HG02798 (cell line): Measurements from ENCODE around the gene OR51S1.
"Not testable (repeated sequence)": the region's sequence is repeated elsewhere in the genome, so short reads cannot be mapped to it uniquely, and the experiment has no call there.

Source experiments
- ATAC-seq: cut with Tn5 transposase; IDR thresholded peaks from one replicate; pipeline ENCODE4 v1.9.1; 2021; ENCODE audit warnings: mild to moderate bottlenecking; ENCODE audit not compliant: unreplicated experiment, poor library complexity

Gene OR51S1

GRCh38 chr11:4809246-4809645, 39.8 kb downstream of the OR51S1 start:
- no peak for ATAC-seq

GRCh38 chr11:4808476-4808875, 40.5 kb downstream of the OR51S1 start:
- no peak for ATAC-seq

DNA sequence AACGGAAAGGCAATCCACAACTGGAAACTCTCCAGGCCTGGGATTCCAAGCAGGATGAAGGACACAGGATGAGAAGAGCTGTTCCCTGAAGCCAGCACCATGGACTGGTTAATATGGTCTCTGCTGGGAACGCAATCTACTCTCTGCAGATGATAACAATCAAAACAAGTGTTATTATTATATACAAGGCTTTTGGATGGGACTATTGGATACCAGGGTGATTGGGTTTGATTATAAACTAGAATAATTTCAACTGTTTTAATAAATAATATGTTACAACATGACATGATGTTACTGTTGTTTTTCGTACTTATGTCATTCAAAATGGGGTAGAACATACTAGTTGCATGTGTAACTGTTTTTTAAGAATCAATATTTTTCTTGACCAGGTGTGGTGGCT, 44.7 kb downstream of the OR51S1 start, which contains the start of gene OR52R1:
Gene OR52R1 (minus strand): TSS at position 101 of the 400 bp plus-strand sequence. CDS start 0 bp downstream, at position 101.
- ATAC-seq = no peak

DNA sequence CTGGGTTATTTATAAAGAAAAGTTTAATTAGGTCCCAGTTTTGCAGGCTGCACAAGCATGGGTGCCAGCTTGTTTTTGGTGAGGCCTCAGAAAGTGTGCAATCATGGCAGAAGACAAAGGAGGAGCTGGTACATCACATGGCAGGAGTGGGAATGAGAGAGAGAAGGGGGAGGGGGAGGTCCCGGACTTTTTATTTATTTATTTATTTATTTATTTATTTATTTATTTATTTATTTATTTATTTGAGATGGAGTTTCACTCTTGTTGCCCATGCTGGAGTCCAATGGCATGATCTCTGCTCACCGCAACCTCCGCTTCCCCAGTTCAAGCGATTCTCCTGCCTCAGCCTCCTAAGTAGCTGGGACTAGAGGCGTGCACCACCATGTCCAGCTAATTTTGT, 47.7 kb downstream of the OR51S1 start:
- ATAC-seq = not testable (repeated sequence)

DNA sequence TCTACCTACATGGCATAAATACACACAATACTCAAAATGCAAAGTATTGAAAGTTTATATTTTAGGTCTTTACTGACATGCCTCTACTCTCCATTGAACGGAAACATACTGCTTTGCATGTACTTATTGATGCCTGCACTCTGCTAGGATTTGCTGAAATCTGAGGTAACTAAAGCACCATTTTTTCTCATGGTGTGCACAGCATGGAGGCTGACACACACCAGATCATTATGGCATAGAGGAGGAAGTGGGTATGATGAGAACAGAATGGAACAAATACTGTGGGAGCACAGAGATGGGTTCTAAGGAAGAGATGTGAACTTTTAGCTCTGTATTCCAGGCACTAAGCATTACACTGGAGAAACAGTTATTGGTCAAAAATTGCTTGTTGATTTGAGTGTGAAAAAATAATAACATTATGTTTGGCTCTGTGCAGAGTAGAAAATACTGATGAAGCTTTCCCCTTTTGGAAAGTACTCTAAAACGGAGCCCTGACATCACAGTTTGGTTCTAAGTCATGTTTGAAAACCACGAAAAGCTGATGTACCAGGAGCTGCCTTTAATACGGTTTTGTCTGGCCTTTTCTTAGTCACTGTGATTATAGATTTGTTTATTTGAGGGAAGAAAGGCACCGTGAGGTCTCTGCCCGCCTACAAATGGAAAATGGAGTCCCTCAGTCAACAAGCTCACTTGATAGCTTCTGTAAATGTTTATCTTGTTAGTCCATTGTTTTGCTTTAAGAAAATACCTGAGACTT, 50.4 kb downstream of the OR51S1 start:
- ATAC-seq = no peak
